ENCODE results near the gene ACOT2.

The ACOT2 gene

DNA sequence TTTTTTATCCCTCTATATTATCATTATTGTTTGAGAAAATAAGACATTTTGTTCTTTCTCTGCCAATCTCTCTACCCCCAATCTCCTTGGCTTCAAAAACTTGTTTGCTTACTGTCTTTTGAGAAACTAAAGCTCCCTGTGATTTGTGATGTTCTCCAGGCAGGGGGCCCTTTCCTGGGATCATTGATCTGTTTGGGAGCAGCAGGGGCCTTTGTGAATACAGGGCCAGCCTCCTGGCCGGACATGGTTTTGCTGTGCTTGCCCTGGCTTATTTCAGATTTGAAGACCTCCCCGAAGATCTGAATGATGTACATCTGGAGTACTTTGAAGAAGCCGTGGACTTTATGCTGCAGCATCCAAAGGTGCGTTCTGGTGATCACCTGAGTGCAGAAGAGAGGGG is 47.8 kb downstream of the ACOT2 start:
- DNase-seq = no peak

DNA sequence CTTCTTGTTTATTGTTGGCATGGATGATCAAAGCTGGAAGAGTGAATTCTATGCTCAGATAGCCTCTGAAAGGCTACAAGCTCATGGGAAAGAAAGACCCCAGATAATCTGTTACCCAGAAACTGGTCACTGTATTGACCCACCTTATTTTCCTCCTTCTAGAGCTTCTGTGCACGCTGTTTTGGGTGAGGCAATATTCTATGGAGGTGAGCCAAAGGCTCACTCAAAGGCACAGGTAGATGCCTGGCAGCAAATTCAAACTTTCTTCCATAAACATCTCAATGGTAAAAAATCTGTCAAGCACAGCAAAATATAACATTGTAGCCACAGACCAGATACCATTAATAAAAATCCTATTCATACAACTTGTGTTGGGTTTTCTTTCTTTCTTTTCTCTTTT is 50.5 kb downstream of the ACOT2 start:
- no peak for DNase-seq

DNA sequence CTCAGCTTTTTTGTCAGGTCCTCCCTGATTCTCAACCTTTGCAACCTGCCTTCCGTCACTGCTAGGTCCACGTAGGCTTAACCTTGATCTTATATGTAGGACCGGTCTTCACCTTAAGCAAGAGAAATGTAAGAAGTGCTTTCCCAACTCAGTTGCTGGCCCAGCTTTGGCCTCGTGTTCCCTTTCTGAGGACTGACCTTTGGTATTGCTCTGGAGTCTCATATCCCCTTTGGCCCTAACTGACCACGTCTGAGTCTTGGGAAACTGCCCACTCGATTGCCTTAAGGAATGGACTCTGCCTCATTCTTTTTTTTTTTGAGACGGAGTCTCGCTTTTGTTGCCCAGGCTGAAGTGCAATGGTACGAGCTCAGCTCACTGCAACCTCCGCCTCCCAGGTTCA is 51.3 kb downstream of the ACOT2 start:
- no peak for DNase-seq

DNA sequence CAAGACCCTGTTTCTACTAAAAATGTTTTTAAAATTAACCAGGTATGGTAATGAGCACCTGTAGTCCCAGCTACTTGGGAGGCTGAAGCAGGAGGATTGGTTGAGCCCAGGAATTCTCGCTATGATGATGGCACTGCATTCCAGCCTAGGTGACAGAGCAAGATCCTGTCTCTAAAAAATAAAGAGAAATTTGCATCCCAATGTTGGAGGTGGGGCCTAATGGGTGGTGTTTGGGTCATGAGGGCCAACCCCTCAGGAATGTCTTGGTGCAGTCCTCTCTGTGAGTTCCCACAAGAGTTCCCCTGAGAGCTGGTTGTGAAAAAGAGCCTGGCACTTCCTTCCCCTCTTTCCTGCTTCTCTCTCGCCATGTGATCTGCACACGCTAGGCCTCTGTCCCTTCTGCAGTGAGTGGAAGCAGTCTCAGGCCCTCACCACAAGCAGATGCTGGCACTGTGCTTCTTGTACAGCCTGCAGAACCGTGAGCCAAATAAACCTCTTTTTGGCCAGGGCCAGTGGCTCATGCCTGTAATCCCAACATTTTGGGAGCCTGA is 54.6 kb downstream of the ACOT2 start:
- DNase-seq = no peak

All from C1 segment of cervical spinal cord (tissue), 14 donors.